M059J (cell line): ENCODE results near the gene TMEFF1. TPM values are rescaled to one million over a fixed set of nuclear protein-coding genes. Genes with fewer than 3 reads are reported as not detected.
A peak's percentile ranks its signal among the peaks of the same experiment; 100 is the strongest.

Experiments used
- DNase-seq: peaks from one replicate; pipeline ENCODE4 v3.0.0-alpha.2; 2012; ENCODE audit warnings: low read depth
- total RNA-seq: library from RNA; depleted of rRNA; stranded (reverse); fragments of >200 nt; shearing (Covaris generic); gene quantifications from 2 replicates; pipeline ENCODE4 v1.2.3, GENCODE V29; 2014; rRNA removed

Gene TMEFF1
- total RNA-seq, 1 experiment from 2014 or later = 4.0 TPM

- peak; percentile 76 for DNase-seq
Observed at GRCh38 chr9:100602342-100602801, 129.4 kb downstream of the TMEFF1 start.

GRCh38 chr9:100605405-100605804, 132.5 kb downstream of the TMEFF1 start:
- no peak for DNase-seq

- DNase-seq = no peak
Observed at GRCh38 chr9:100619194-100619593, 146.2 kb downstream of the TMEFF1 start.

GRCh38 chr9:100619665-100620064, 146.7 kb downstream of the TMEFF1 start:
- DNase-seq = no peak

GRCh38 chr9:100623969-100624368, 151.0 kb downstream of the TMEFF1 start:
- DNase-seq = no peak

- DNase-seq = no peak
Observed at GRCh38 chr9:100626949-100627348, 154.0 kb downstream of the TMEFF1 start.

Other genes with a start within 250 kb of the TMEFF1 start
- 28.6 and 35.2 TPM in 2 replicates for gene TEX10, start 120.2 kb upstream of the TMEFF1 start, total RNA-seq
- gene MSANTD3, start 46.0 kb upstream of the TMEFF1 start, total RNA-seq = 83.8 and 114 TPM in 2 replicates
- gene CAVIN4, start 104.9 kb downstream of the TMEFF1 start, total RNA-seq = 0.37 and 0.59 TPM in 2 replicates